Loucy (cell line): ENCODE results near the gene SLC26A9.

Experiments
- H2AFZ ChIP-seq: fragments of 200-600 bp; sonication (generic); 2 replicates; pipeline ENCODE4 v1.6.0; 2016; ENCODE audit warnings: antibody characterized with exemption, mild to moderate bottlenecking, low read length, moderate library complexity
- H3F3A ChIP-seq: fragments of 200-600 bp; 2 replicates; pipeline ENCODE4 v1.6.0; 2016; ENCODE audit warnings: antibody characterized with exemption, low read depth, mild to moderate bottlenecking
- H3K27me3 ChIP-seq: fragments of 200-600 bp; sonication (generic); 2 replicates; pipeline ENCODE4 v1.6.1; 2014; ENCODE audit warnings: low read length, mild to moderate bottlenecking; ENCODE audit not compliant: insufficient read depth, poor library complexity, severe bottlenecking
- H3K36me3 ChIP-seq: fragments of 200-600 bp; sonication (generic); 2 replicates; pipeline ENCODE4 v1.6.1; 2016; ENCODE audit warnings: low read length; ENCODE audit not compliant: insufficient read depth
- H3K4me1 ChIP-seq: fragments of 200-600 bp; sonication (generic); 2 replicates; pipeline ENCODE4 v1.5.1; 2014; ENCODE audit warnings: low read length, mild to moderate bottlenecking; ENCODE audit not compliant: insufficient read depth, poor library complexity, severe bottlenecking
- H3K4me2 ChIP-seq: fragments of 200-600 bp; sonication (generic); 2 replicates; pipeline ENCODE4 v1.6.0; 2014; ENCODE audit warnings: antibody characterized with exemption, low read length, low read depth, mild to moderate bottlenecking; ENCODE audit not compliant: poor library complexity, severe bottlenecking
- H3K4me3 ChIP-seq: fragments of 200-600 bp; sonication (generic); 2 replicates; pipeline ENCODE4 v1.5.1; 2014; ENCODE audit warnings: low read length, mild to moderate bottlenecking, mixed read lengths; ENCODE audit not compliant: poor library complexity, severe bottlenecking
- H3K79me2 ChIP-seq: fragments of 200-600 bp; sonication (generic); 2 replicates; pipeline ENCODE4 v1.6.1; 2014; ENCODE audit warnings: low read length; ENCODE audit not compliant: insufficient read depth
- H3K9ac ChIP-seq: fragments of 200-600 bp; sonication (generic); 2 replicates; pipeline ENCODE4 v1.6.0; 2014; ENCODE audit warnings: mild to moderate bottlenecking, low read depth, low read length, moderate library complexity; ENCODE audit not compliant: poor library complexity, severe bottlenecking
- H3K9me2 ChIP-seq: fragments of 200-600 bp; sonication (generic); replicated peaks from 2 replicates; pipeline ENCODE4 v1.6.1; 2016; ENCODE audit warnings: low read depth, low read length, mixed read lengths
- H3K9me3 ChIP-seq: fragments of 200-600 bp; sonication (generic); 2 replicates; pipeline ENCODE4 v1.6.1; 2014; ENCODE audit warnings: mild to moderate bottlenecking, antibody characterized with exemption, low read length, low read depth; ENCODE audit not compliant: insufficient read depth
- H4K20me1 ChIP-seq: fragments of 200-600 bp; sonication (generic); 2 replicates; pipeline ENCODE4 v1.6.0; 2014; ENCODE audit warnings: antibody characterized with exemption, low read length, mild to moderate bottlenecking; ENCODE audit not compliant: insufficient read depth, poor library complexity, severe bottlenecking
- EZH2phosphoT487 ChIP-seq: fragments of 200-600 bp; IDR thresholded peaks from 2 replicates; pipeline ENCODE4 v1.6.1; 2018; ENCODE audit warnings: antibody characterized with exemption, mild to moderate bottlenecking, moderate library complexity, borderline replicate concordance
- TF ChIP-seq, protein P1 (sequence below): fragments of 200-600 bp; sonication (generic); conservative IDR thresholded peaks from 2 replicates; pipeline ENCODE4 v1.5.1; 2014; ENCODE audit warnings: mild to moderate bottlenecking, antibody characterized with exemption, low read length

SLC26A9 gene

DNA sequence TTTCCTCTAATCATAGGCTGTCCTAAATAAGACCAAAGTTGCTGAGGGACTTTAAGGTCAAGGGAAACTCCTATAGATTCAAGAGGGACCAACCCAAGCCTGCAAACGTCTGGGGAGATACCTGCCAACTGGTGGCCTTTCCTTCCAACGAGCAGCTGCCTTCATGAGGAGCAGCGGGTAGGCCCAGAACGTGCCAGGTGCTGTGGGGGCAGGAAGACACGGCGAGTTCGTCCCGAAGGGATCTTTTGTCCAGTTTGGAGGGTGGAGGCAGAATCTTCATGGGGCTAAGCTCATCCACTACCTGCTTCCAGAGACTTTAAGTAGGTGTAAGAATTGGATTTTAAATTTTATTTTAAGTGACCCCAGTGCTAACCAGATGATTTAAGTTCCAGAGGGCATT is 26.0 kb upstream of the SLC26A9 start:
- no peaks in the 10 kb centered on the region for H3K9me3 ChIP-seq
- no peak overlapping the region for H3K4me3 ChIP-seq
- H3K9me2 ChIP-seq = no peaks in the 10 kb centered on the region
- H3K27me3 ChIP-seq = no peaks in the 10 kb centered on the region
- no peaks in the 10 kb centered on the region for H3K79me2 ChIP-seq
- H4K20me1 ChIP-seq = no peaks in the 10 kb centered on the region
- H3F3A ChIP-seq = no peaks in the 10 kb centered on the region
- TF ChIP-seq, protein P1, sequence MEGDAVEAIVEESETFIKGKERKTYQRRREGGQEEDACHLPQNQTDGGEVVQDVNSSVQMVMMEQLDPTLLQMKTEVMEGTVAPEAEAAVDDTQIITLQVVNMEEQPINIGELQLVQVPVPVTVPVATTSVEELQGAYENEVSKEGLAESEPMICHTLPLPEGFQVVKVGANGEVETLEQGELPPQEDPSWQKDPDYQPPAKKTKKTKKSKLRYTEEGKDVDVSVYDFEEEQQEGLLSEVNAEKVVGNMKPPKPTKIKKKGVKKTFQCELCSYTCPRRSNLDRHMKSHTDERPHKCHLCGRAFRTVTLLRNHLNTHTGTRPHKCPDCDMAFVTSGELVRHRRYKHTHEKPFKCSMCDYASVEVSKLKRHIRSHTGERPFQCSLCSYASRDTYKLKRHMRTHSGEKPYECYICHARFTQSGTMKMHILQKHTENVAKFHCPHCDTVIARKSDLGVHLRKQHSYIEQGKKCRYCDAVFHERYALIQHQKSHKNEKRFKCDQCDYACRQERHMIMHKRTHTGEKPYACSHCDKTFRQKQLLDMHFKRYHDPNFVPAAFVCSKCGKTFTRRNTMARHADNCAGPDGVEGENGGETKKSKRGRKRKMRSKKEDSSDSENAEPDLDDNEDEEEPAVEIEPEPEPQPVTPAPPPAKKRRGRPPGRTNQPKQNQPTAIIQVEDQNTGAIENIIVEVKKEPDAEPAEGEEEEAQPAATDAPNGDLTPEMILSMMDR = no peak
- no peak for TF ChIP-seq EZH2phosphoT487
- H3K36me3 ChIP-seq = no peaks in the 10 kb centered on the region
- no peaks in the 10 kb centered on the region for H3K4me1 ChIP-seq
- H3K9ac ChIP-seq = no peak overlapping the region
- no peak overlapping the region for H2AFZ ChIP-seq
- H3K4me2 ChIP-seq = no peak overlapping the region

DNA sequence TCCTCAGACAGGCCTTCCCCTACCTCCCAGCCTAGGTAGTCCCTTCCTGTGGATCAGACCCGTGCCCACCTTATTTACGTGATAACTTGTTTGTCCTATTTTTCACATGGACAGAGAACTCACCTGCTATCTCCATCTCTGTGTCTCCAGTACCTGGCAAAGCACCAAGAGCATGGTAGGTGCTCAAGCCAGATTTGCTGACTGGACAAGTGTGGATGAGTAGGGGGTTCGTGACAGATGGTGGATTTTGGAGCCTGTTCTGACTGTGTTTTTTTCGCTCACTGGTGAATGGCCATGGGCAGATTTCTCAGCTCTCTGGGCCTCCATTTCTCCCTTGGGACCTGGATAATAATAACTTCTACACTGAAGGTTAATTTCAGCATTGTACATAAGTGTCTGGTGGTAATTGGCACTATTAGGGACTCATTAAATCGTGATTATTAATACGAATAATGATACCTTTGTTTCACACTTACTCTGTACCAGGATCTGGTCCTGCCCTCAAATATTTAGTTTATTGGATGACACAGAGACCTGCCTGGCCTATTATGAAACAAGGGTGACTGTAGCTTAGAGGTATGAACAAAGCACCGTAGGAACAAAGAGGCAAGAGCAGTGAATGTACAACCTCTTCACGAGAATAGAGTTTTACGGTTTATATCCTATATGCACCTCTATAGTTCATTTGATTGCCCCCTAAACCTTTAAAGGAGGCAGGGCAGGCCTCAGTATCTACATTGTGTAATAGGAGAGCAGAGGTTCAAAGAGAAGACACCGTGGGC is 24.5 kb upstream of the SLC26A9 start:
- H3K4me2 ChIP-seq = no peak overlapping the region
- H3K9me2 ChIP-seq = no peaks in the 10 kb centered on the region
- H3K36me3 ChIP-seq = no peaks in the 10 kb centered on the region
- no peaks in the 10 kb centered on the region for H3K4me1 ChIP-seq
- no peaks in the 10 kb centered on the region for H3K9me3 ChIP-seq
- no peak overlapping the region for H2AFZ ChIP-seq
- no peak overlapping the region for H3K4me3 ChIP-seq
- H3K9ac ChIP-seq = no peak overlapping the region
- H3K27me3 ChIP-seq = no peaks in the 10 kb centered on the region
- no peaks in the 10 kb centered on the region for H3F3A ChIP-seq
- H3K79me2 ChIP-seq = no peaks in the 10 kb centered on the region
- TF ChIP-seq EZH2phosphoT487 = no peak
- TF ChIP-seq, protein P1 = no peak
- H4K20me1 ChIP-seq = no peaks in the 10 kb centered on the region

DNA sequence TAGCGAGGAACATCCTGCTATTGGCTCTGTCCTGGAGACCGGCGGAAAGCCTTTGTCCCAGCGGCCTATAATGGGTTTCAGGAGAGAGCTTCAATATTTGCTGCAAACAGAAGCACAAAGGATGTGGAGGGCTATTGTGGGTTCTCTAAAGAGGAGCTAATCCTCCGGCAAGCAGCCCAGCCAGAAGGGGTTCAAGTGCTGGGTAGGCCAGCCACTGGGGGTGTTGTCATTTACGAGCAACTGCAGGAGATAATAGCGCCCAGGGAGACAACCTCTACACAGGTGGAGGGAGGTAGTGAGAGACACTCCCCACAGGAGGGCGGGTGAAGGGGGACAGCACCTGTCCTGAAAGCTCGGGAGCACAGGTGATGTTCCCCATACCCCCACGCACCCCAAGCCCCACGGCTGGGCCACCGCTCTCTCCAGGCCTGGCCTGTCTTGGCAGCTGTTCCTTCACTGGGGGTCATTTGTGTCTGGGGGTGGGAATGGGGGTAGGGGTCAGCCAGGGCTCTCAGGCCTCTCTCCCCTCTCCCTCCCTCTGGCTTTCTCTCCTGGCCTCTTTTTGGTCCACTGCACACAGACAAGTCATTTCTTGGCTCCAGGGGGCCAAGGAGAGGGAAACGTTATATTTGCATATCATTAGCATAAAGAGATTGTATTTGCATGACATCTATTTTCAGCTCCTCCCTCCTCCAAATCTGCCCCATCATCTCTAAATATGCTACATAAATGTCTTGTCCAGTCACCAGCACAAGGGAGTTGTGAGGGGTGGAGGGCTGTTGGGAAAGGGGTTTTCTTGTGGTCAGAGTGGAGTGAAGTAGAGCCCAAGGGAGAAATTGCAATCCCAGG is 22.0 kb upstream of the SLC26A9 start:
- TF ChIP-seq EZH2phosphoT487 = no peak
- TF ChIP-seq, protein P1 = no peak
- H3K4me2 ChIP-seq = no peak overlapping the region
- no peak overlapping the region for H3K4me3 ChIP-seq
- no peak overlapping the region for H2AFZ ChIP-seq
- no peaks in the 10 kb centered on the region for H3K27me3 ChIP-seq
- no peaks in the 10 kb centered on the region for H3K9me2 ChIP-seq
- H3K79me2 ChIP-seq = no peaks in the 10 kb centered on the region
- H3K36me3 ChIP-seq = no peaks in the 10 kb centered on the region
- H3F3A ChIP-seq = no peaks in the 10 kb centered on the region
- no peaks in the 10 kb centered on the region for H4K20me1 ChIP-seq
- H3K4me1 ChIP-seq = peaks cover 9% of the 10 kb centered on the region
- no peaks in the 10 kb centered on the region for H3K9me3 ChIP-seq
- H3K9ac ChIP-seq = no peak overlapping the region
